Activated T-helper 1 cell treated with anti-CD3 and anti-CD28 coated beads, Interleukin-2, amount 50 U/mL, for 16 hours (primary cell): ENCODE measurements around the gene CEACAM3.

Experiments
- DNase-seq, 2 donors: peaks; one replicate each; pipeline ENCODE4 v3.0.0-alpha.2; 2020; ENCODE audit warnings: low read depth in 1 of 2, low spot score in 1 of 2

The CEACAM3 gene

GRCh38 chr19:41843371-41843770 lies 47.0 kb downstream of the CEACAM3 start:
- no peak for DNase-seq

- no peak for DNase-seq
Observed at GRCh38 chr19:41844601-41845000, 48.2 kb downstream of the CEACAM3 start, which contains the start of gene LYPD4. Gene LYPD4, minus strand, starts transcription at chr19:41844683. Its CDS starts 5,398 bp downstream, at chr19:41839285.

- no peak for DNase-seq
Observed at GRCh38 chr19:41845001-41845050, 48.4 kb downstream of the CEACAM3 start, which contains the start of gene DMRTC2. Gene DMRTC2, plus strand, starts transcription at chr19:41845042. Its CDS starts 2,387 bp downstream, at chr19:41847429.

DNA sequence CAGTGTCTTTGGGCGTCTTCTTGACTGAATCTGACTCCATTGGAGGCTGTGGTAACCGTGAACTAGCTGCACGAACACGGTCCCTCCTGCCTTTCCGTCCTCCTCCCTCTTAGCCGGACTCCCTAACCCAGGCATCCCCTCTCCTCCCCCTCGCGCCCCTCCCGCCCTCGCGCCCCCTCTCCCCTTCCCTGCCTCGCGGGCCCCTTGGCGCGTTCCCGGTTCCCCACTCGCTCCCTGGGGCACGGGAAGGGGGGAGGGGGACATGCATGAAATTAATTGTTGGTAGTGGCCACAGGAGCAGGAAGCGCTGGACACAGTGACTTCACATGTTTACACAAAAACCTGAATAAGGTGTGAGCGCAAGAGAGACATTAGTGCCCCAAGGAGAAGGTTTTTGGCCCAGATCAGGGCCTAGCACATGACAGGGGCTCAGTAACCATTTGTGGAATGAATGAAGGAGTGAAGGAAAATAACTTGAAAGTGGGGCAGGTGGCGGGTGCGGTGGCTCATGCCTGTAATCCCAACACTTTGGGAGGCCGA lies 48.7 kb downstream of the CEACAM3 start:
- DNase-seq: no peak

- no peak for DNase-seq
Observed at GRCh38 chr19:41847351-41848105, 51.1 kb downstream of the CEACAM3 start.

DNA sequence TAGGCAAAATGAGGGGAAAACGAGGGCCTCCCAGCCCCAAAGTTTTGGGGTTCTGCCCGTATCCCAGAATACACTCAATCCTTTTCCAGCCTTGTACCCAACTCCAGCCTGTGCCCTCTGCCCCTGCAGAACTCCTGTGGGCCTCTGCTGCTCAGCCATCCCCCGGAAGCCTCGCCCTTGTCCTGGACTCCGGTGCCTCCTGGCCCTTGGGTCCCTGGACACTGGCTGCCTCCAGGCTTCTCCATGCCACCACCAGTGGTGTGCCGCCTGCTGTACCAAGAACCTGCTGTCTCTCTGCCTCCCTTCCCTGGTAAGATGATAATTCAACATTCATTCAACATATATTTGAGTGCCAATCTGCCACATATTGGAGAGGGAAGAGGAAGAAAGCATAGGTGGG lies 52.3 kb downstream of the CEACAM3 start:
- DNase-seq: no peak

DNA sequence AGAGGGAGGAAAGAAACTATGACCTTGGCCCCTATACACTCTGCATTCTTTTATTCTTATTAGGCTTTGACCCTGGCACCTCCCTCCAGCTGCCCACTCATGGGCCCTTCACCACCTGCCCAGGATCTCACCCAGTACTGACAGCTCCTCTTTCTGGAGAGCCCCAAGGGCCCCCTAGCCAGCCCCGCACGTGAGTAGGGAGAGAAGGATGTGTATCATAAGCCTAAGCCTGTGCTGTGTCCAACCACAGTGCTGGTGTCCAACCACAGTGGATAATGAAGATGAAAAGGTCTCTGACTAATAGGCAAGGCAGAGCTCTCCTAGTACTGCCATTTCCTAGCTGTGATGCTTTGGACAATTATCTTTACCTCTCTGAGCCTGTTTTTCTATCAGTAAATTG lies 52.7 kb downstream of the CEACAM3 start:
- no peak for DNase-seq

- no peak for DNase-seq
Observed at GRCh38 chr19:41850381-41850780, 54.0 kb downstream of the CEACAM3 start.

GRCh38 chr19:41851456-41851855 lies 55.1 kb downstream of the CEACAM3 start:
- no peak for DNase-seq

DNA sequence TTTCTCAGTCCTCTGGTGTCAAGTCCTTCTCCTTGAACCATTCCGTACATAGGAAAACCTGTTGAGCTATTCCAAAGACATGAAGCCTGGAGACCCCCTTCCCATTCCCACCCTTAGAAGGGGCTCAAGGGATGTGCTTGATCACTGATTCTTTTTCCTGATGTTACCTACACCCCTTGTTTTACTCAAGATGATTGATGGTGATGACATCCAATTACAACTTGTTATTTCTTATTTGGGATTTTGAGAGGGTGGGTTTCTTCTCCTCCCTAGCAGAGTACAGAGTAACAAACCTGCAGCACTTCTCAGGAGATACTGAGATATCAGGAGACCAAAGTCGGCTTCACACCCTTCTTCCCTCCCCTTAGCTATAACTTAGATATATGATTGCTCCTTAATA lies 57.0 kb downstream of the CEACAM3 start:
- DNase-seq: no peak

DNA sequence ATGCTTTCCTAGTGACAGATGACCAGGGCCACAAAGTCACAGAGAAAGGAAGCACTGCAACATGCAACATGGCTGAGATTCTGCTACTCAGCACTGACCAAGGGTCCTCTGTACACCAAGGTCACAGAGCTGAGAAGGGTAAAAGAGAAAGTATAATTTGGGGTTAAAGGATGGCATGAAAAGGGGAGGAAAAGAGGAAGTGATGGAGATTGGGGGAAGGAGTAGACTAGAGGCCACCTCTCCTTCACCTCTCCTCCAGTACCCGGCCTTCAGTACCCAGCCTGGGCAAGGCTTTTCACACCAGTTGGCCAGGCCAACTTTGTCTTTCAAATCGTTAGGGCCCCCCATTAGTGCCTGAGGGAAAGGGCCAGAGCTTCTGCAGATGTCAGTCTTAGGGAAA lies 57.4 kb downstream of the CEACAM3 start:
- no peak for DNase-seq

DNA sequence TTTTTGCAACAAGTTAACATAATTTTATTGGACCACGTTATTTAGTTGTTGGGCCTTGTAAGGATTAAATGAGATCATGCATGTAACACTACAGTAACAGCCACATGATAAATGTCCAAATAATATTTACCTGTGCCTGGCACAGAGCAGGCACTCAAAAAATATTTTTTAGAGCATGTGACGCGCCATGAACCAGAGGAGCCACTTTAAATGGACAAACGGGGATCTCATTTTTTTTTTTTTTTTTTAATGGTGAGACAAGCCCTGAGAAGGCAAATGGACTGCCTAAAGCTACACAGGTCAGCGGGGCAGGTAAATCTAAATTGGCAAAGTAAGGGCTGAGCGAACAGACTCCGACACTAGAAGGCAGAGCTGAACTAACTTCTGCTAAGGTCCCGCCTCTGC lies 62.8 kb downstream of the CEACAM3 start:
- no peak for DNase-seq

- peak; percentile 96 to 97 for DNase-seq
Observed at GRCh38 chr19:41859618-41860418, 63.4 kb downstream of the CEACAM3 start, which contains the start of gene RPS19. Gene RPS19, plus strand, starts transcription at chr19:41860255. Its CDS starts 520 bp downstream, at chr19:41860775.

- no peak for DNase-seq
Observed at GRCh38 chr19:41860419-41861115, 64.2 kb downstream of the CEACAM3 start.
